Bronchial epithelial cell (primary cell): ENCODE results near the gene ARHGAP8. TPM values are rescaled to one million over a fixed set of nuclear protein-coding genes. Genes with fewer than 3 reads are reported as not detected.

ENCODE experiments used
- DNase-seq: peaks from one replicate; pipeline ENCODE4 v3.0.0-alpha.2; 2010; ENCODE audit warnings: low read depth
- FAIRE-seq: peaks from 2 replicates; lab custom pipeline; 2011; peaks lifted over from hg19 to GRCh38; lab: Jason Lieb, UNC
- H3K27me3 ChIP-seq: 2 replicates; pipeline ENCODE4 v1.5.1; 2011; ENCODE audit warnings: low read length; ENCODE audit not compliant: control insufficient read depth, insufficient read depth
- H3K36me3 ChIP-seq: 2 replicates; pipeline ENCODE4 v1.5.1; 2011; ENCODE audit warnings: low read length; ENCODE audit not compliant: control insufficient read depth, insufficient read depth
- H3K4me3 ChIP-seq: 2 replicates; pipeline ENCODE4 v1.5.1; 2011; ENCODE audit warnings: mild to moderate bottlenecking, low read depth, low read length, control low read depth
- total RNA-seq: library from RNA; depleted of rRNA; stranded (reverse); fragments of >200 nt; gene quantifications from 2 replicates; pipeline ENCODE4 v1.2.1, GENCODE V29; 2014
- TF ChIP-seq, protein P1 (sequence below): IDR thresholded peaks from 2 replicates; pipeline ENCODE4 v1.5.1; 2011; ENCODE audit warnings: mild to moderate bottlenecking, moderate library complexity, low read length, control low read depth, inconsistent platforms; ENCODE audit not compliant: insufficient read depth, severe bottlenecking

The ARHGAP8 gene
- total RNA-seq, 1 donor from 2014 or later: 15.0 TPM

DNA sequence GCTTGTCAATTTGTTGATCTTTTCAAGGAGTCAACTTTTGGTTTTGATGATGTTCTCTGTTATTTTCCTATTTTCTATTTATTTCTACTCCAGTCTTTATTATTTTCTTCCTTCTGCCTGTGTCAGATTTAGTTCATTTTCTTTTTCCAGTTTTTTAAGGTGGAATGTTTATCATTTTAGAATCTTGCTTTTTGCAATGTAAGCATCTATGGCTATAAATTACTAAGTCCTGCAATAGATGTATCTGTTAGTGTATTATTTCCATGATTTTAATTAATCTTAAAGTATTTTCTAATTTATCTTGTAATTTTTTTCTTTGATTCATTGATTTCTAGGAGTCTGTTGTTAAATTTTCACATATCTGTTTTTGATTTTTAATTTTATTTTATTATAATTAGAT, 81.7 kb downstream of the ARHGAP8 start:
- FAIRE-seq: no peak

DNA sequence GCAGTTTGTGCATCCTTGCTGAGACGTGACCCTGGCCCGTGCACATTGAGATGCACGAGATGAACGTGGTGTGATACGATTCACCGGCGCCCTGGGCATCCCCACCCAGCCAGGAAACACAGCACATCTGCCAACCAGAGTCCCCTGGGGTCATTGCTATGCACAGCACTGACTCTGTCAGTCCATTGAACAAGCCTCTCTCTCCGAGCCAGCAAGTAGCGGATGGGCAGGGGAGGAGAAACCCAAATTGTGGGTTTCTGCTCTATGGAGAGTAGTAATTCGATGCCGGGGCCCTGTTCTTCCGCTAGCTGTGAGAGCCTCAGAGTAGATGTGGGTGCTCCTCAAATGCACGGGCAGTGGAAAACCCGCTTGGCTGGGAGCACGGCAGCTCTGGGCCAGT, 85.1 kb downstream of the ARHGAP8 start:
- no peak for DNase-seq
- TF ChIP-seq, protein P1, sequence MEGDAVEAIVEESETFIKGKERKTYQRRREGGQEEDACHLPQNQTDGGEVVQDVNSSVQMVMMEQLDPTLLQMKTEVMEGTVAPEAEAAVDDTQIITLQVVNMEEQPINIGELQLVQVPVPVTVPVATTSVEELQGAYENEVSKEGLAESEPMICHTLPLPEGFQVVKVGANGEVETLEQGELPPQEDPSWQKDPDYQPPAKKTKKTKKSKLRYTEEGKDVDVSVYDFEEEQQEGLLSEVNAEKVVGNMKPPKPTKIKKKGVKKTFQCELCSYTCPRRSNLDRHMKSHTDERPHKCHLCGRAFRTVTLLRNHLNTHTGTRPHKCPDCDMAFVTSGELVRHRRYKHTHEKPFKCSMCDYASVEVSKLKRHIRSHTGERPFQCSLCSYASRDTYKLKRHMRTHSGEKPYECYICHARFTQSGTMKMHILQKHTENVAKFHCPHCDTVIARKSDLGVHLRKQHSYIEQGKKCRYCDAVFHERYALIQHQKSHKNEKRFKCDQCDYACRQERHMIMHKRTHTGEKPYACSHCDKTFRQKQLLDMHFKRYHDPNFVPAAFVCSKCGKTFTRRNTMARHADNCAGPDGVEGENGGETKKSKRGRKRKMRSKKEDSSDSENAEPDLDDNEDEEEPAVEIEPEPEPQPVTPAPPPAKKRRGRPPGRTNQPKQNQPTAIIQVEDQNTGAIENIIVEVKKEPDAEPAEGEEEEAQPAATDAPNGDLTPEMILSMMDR: no peak
- Histone ChIP-seq H3K27me3 (no peaks in the 10 kb centered on the region), H3K4me3 (no peak overlapping the region), H3K36me3 (peaks cover 15% of the 10 kb centered on the region)
- no peak for FAIRE-seq

More for the DNA sequence above, 81.7 kb downstream of the ARHGAP8 start:
- H3K27me3 ChIP-seq: no peaks in the 10 kb centered on the region
- TF ChIP-seq, protein P1: no peak
- peaks cover 10% of the 10 kb centered on the region for H3K36me3 ChIP-seq
- no peak for DNase-seq
- no peak overlapping the region for H3K4me3 ChIP-seq

DNA sequence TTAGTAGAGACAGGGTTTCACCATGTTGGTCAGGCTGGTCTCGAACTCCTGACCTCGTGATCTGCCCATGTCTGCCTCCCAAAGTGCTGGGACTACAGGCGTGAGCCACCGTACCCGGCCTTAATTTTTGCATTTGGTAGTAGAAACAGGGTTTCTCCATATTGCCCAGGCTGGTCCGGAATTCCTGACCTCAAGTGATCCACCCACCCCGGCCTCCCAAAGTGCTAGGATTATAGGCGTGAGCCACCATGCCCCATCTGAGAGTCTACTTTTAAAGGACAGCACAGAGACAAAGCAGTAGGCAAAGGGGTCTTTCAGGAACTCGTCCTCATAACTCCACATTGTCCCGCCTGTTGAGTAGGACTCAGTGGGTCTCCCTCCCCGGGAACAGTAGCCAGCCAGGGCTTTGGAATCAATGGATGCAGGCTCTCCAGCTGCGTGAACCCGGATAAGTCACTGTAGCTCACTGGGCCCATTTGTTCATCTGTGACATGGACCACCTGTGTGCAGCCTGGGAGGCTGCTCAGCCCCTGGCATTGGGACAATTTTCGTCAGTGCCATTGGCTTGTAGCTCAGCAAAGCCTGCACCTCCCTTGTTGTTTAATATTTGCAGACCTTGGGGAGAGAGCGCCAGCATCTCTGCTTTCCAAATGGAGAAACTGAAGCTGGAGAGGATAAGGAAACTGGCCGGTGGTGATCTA, 86.1 kb downstream of the ARHGAP8 start:
- FAIRE-seq (no peak), DNase-seq (no peak)
- Histone ChIP-seq H3K4me3 (no peak overlapping the region), H3K27me3 (no peaks in the 10 kb centered on the region), H3K36me3 (peaks cover 15% of the 10 kb centered on the region)
- TF ChIP-seq, protein P1: no peak

DNA sequence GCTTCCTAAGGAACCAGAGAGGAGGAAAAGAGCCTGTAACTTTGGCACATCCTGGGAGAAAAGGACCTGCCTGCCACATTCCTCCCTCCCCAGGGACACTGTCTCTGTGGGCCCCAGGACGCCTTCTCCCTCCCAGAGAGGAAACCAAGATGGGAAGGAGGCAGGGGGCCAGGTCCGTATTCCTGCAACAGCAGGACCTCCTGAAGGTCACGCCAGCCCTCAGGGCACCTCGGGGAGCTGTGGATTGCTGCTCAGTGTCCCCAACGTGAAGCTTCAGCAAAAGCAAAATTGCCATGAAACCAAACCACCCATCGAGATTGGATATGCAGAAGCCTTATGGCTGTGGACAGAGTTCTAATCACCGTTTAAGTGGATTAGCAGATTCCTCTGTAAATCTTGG, 86.7 kb downstream of the ARHGAP8 start:
- Histone ChIP-seq H3K36me3 (peaks cover 15% of the 10 kb centered on the region), H3K4me3 (no peak overlapping the region), H3K27me3 (no peaks in the 10 kb centered on the region)
- FAIRE-seq (no peak), DNase-seq (no peak)
- TF ChIP-seq, protein P1: no peak

DNA sequence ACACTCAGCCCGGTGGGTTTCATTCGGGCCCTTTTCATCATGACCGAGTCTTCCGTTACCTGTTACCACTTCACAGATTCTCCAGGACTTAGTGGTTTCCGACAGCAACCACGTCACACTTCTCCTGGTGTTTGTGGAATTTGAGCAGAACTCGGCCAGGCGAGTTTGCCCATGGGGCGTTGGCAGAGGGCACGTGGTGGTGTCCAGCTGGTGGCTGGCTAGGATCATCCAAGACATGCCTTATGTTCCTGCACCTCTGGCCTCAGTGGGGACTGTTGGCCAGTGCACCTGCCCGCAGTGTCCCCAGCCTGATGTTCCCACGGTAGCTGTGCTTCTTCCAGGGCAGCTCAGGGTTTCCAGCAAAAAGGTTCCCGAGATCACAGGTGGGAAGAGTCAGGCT, 87.3 kb downstream of the ARHGAP8 start:
- Histone ChIP-seq H3K4me3 (no peak overlapping the region), H3K36me3 (peaks cover 15% of the 10 kb centered on the region), H3K27me3 (no peaks in the 10 kb centered on the region)
- TF ChIP-seq, protein P1: no peak
- DNase-seq: no peak
- no peak for FAIRE-seq

DNA sequence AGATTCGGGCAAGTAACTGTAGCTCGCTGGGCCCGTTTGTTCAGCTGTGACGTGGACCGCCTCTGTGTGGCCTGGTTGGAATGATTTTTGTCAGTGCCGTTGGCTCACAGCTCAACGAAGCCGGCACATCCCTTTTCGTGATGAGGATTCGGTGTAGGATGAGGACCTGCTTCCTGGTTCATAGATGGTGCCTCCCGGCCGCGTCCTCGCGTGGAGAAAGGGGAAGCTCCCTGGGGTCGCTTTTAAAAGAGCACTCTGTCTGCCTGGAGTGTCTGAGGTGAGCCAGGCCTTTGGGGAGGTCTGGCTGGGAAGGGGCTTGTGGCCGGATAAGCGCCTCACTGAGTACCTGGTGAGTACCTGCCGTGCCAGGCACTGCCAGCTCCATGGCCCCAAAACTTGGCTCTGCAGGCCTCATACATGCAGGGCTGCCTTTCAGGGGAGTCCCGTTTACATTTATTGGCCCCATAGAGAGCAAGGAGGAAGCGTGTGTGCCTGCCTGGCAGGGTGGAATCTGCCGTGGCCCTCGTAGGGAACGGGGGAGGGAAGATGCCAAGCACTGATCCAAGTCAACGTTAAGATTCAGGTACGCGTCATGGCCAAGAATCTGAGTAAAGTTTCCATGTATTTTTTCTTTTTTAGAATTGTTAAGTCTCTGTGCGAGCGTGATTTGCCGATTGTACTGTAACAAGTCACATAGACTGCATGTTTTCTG, 88.4 kb downstream of the ARHGAP8 start:
- DNase-seq (no peak), FAIRE-seq (no peak)
- no peak overlapping the region for H3K4me3 ChIP-seq
- H3K36me3 ChIP-seq: peaks cover 13% of the 10 kb centered on the region
- TF ChIP-seq, protein P1: no peak
- H3K27me3 ChIP-seq: no peaks in the 10 kb centered on the region
